Measurements from ENCODE around the gene BAG5.
A peak's percentile ranks its signal among the peaks of the same experiment; 100 is the strongest.
"Not testable (repeated sequence)": the region's sequence is repeated elsewhere in the genome, so short reads cannot be mapped to it uniquely, and the experiment has no call there.

Gene BAG5

DNA sequence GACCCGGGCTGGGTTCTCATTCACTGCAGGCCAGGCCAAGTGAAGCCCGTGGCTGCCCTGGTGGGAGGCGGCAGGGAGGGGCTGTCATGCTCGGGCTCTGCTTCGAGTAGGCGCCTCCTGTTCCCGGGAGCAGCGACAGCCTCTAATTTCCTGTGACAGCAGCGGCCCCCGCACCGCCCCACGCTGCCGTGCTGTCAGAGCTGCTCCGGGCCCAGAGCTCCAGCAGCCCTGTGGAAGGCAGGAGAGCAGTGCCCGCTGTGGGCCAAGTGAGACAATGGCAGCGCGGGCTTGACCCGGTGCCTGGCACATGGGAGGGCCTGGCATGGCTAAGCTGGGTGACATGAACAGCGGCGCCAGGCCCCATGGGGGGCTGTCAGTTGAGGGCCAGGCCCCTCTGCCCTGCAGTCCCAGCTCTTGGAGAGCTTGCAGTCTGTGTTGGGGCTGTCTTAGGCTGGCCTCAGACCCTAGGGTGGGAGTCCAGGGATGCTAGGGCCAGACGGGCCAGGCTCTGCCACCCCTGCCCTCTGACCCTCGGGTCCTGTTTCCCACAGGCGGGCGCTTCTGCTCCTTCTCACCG is 28.4 kb downstream of the BAG5 start:
- no peak for DNase-seq

GRCh38 chr14:103533137-103533998 is 29.1 kb downstream of the BAG5 start:
- DNase-seq, result no peak

GRCh38 chr14:103532216-103533136 is 30.0 kb downstream of the BAG5 start:
- DNase-seq, result no peak

DNA sequence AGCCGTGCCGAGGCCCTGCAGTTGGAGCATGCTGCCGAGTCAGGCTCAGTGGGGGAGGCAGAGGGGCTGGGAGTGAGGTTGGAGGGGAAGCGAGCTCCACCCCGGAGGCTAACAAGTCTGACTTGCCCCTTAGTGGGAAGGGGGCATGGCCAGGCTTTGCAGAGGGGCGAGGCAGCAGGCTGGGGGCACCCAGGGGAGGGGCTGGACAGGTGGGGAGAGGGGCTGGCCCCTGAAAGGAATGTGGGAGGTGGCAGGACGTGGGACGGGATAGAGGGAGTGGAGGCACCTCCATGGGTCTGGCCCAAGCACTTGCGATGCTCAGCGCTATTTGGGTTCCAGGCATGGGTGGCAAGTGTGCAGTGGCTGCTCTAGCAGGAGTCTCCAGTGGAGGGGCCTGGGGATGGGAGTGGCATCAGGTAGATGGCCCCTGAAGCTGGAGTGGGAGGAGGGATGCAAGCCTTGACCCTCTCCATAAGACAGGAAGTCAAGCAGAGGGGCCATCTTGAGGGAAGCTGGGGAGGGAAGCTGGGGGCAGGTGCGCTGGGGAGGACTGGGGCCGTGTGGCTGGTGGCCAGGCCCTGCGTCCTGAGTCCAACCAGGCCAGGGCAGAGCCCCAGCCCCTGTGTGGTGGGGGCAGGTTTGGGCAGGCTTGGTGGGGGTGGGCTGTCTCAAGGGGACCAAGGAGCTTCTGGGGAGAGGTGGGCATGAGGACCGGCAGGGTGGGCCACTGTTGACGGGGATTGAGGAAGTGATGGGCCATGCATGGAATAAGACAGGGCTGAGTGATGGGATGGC is 30.8 kb downstream of the BAG5 start:
- no peak for DNase-seq

DNA sequence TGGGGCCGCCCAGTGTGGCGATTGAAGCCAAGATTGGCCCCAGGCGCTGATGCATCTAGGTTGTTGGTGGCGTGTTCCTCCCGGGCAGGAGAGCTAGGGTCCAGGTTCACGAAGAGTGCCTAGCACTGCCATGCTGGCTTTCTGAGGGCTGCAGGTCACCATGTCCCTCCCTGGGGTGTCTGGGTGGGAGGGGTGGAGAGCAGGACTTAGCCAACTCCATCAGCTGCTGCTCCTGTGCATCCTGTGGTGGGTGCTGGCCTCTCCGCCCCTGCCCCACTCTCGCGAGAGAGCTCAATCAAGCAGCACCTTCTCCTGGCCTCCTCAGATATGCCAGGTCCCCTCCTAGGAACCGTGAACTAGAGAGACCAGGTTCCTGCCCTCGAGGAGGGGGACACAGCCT is 31.6 kb downstream of the BAG5 start:
- no peak for DNase-seq

DNA sequence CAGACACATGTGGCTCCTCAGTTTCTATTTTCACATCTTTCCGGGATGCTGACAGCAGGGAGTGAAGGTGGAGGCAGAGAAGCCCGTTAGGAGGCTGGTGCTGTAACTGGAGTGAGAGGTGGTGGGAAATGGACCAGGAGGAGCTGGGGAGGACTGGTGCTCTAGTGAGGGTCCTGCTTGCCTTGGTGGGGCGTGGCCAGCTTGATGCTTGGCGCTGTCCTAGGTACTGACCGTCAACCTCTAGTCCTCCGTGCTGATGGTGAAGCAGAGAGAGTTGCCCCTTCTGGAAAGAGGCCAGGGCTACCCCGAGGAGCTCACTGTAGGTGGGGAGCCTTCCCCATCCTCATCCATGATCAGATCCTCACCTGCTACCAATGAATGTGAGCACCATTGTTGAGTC is 32.1 kb downstream of the BAG5 start:
- no peak for DNase-seq

- DNase-seq, result no peak
Measured at GRCh38 chr14:103529383-103530365, 32.8 kb downstream of the BAG5 start.

GRCh38 chr14:103528587-103529382 is 33.7 kb downstream of the BAG5 start, which contains the start of gene TRMT61A:
Gene TRMT61A (plus strand): TSS chr14:103529196. CDS start chr14:103529979, 783 bp downstream.
- peak; percentile 96 for DNase-seq

DNA sequence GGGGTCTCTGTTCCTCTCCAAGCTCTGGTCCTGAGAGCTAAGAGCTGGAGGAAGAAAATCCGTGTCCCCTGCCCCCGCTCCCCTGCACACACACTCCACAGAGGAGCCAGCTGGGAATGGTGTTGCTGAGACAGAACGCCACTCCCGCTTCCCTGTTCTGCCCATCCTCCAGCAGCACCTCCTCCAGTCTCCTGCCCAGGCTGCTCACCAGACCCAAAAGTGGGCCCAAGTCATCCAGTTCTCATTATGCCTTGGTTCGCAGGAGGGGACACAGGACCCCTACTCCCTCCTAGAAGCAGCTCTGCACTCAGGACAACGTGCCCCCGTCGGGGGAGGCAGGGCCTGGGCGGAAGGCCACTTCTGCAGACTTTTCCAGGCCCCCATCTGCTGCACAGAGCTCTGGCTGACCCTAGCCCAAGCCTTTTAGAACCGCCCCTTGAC is 34.3 kb downstream of the BAG5 start:
- DNase-seq, result peak; percentile 51

DNA sequence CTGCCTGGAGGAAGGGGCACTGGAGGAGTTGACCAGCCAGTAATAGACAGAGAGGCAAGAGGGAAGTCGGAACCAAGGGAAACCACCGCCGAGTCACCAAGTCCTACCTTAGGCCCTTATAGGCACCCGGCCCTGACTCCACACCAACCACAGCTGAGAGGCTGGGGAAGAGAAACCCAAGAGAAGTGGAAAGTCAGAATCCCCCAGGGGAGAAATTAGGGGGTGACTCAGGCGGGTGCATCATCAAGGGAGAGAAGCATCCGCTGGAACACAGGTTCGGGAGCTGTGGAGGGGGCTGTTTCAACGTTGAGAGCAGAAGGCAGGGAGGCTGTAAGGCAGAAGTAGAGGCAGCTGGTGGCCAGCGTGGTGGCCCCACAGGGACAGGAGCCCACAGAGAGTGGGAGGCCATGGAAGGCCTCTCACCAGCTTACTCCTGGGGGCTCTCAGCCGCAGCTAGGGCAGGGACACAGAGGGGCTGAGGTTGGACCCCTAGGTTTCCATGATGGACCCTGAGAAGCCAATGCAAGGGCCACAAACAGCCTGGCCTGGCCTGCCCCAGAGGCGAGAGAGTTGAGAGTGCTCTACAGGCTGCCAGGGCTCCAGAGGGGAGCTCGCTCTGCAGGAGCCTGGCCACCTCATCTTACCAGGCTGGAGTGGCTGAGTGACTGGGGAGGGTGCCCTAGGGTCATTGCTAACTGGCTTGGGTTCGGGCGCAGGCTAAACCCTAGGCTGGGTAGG is 34.9 kb downstream of the BAG5 start:
- no peak for DNase-seq

DNA sequence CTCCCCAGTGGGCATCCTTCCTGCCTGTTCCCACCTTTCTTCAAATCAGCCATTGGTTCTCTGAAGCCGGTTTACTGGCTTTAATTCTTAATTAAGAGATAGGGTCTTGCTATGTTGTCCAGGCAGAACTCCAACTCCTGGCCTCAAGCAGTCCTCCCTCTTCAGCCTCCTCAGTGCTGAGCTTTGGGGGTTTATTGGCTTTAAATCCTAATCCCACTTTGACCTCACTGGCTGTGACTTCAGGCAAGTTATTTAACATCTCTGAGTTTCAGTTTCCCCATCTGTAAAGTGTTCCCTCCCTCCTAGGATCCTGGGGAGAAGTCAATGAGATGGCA is 35.6 kb downstream of the BAG5 start:
- no peak for DNase-seq

DNA sequence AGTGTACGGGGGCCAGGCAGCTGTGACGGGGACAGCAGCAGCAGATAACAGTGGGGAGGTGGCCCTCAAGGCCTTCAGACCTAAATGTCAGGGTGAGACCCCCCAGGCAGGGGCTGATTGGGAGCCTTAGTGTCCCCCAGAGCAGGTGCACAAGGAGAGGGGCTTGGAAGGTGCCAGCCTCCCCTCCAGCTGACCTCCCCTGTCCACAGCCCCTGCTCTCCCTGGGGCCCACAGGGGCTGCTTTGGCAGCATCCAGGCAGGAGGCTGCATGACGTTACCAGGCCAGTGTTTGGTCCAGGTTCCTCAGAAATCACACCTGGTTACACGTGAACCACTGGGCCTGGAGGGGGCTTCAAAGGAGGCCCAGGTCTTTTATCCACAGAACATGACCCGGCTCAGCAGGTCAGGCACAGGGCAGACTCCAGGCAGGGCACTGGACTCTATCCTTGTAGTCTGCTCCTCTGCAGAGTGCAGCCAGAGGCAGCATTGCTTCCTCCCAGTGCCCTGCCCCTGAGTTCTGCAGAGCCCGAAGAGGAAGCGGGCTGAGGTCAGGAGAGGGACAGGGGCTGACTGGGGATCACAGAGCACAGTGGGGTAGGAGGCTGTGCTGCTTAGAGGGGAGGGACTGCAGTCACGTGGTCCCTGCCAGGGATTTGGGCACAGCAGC is 36.1 kb downstream of the BAG5 start:
- DNase-seq, result no peak

- DNase-seq, result not testable (repeated sequence)
Measured at GRCh38 chr14:103525430-103526246, 36.8 kb downstream of the BAG5 start.

GRCh38 chr14:103524002-103524935 is 38.2 kb downstream of the BAG5 start:
- DNase-seq, result no peak

DNA sequence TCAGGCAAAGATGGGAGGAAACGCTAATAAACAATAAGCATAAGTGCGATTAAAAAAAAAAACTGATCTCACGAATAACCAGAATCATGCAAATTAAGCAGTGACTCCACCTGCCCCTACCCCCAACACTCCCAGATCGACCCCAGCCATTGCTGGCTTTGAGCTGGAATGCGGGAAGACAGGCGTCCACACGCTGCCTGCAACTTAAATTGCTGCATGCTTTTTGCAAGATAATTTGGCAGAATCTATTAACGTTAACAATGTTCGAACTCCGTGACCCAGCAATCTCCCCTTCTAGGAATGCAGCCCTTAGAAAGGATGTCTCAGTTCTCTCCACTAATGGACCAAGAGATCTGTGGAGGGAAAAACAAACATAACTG is 38.9 kb downstream of the BAG5 start:
- no peak for DNase-seq

DNA sequence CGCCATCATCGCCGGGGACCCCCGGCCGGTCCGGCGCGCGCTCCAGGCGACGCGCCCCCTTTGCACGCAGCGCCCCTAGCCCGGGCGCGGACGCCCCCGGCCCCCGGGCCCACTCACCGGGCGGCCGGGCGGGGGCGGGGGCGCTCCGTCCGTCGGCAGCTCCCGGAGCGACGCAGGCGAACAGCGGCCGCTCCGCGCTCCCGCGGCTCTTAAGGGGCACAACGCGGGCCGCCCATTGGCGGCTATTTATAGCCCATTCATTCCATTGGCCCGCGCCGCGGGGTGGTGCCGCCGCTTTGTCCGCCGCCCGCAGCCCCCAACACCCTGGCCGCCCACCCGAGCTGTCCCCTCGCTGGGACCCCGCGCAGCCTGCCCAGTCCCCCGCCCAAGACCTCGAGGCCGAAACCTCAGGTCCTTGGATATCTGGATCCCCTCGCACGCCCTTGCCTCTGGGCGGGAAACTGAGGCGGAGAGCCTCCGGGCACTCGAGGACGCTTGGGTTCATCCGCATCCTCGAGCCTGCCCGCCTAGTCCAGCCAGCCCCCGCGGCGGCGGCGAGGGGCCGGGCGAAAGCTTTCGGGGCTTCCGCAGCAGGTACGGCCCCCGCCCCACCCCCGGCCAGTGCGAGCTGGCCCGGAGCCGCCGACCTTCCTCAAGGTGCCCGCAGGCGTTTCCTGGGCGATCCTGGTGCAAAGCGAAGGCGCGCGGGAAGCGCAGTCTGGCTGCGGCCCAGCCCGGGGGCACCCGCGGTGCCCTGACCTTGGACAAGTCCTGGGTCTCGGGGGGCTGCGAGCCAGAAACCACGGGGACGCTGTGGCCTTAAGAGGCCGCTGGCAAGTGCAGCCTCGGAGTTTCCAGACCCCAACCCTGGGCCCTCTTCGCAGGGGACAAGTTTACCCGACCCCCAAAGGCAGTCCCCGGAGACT is 39.5 kb downstream of the BAG5 start, which contains the start of gene CKB:
Gene CKB, minus strand, starts transcription at position 182 of the 926 bp plus-strand sequence. CDS start 337 bp downstream, outside the sequence.
- DNase-seq, result peak; percentile 94

Measured in COR-L47 (cell line).